NCI-H345 treated with DMSO at 0.1 percent for 48 hours (cell line): ENCODE results near the gene PPIB.
"Not testable (repeated sequence)": the region's sequence is repeated elsewhere in the genome, so short reads cannot be mapped to it uniquely, and the experiment has no call there.

ENCODE experiments used
- DNase-seq: peaks from one replicate; lab custom pipeline; 2025; ENCODE audit not compliant: unreplicated experiment; lab: John Stamatoyannopoulos, UW

PPIB gene

GRCh38 chr15:64110950-64111678, 51.7 kb downstream of the PPIB start:
- no peak for DNase-seq

DNA sequence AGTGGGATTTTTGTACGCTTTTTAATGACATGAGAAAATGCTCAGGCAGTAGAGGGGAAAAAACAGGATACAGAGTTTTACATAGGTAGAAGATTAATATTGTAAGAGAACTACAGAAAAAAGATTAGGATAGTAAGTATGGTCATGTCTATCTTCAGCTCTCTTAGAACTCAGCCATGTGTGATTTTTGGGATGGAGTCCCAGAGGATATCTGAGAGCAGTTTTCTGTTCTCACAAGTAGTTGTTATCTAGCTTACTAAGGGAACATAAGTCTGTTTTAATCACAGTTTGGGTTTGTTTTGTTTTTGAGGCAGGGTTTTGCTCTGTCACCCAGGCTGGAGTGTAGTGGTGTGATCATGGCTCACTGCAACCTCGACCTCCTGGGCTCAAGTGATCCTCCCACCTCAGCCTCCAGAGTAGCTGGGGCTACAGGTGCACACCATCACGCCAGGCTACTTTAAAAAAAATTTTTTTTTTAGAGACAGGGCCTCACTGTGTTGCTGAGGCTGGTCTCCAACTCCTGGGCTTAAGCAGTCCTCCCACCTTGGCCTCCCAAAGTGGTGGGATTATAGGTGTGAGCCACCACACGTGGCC, 52.6 kb downstream of the PPIB start:
- not testable (repeated sequence) for DNase-seq

GRCh38 chr15:64107337-64107736, 55.5 kb downstream of the PPIB start:
- DNase-seq: no peak
